HEK293 (cell line): ENCODE data around the gene FBRSL1.
A peak's percentile ranks its signal among the peaks of the same experiment; 100 is the strongest.

Experiments used
- CTCF ChIA-PET: fragments of 350-600 bp; formaldehyde crosslinking; extraction: SDS; loops from one replicate; lab custom pipeline; 2021; ENCODE audit warnings: antibody characterized with exemption; lab: Yijun Ruan, JAX
- POLR2A ChIA-PET: fragments of 300-600 bp; formaldehyde crosslinking; extraction: SDS; loops from one replicate; lab custom pipeline; 2020; ENCODE audit warnings: antibody characterized with exemption, inconsistent platforms; lab: Yijun Ruan, JAX
- H3K27ac ChIP-seq: fragments of 200-500 bp; sonication (Bioruptor generic); 2 replicates; pipeline ENCODE4 v1.5.1; 2014; ENCODE audit warnings: low read depth, low read length, control low read depth, inconsistent platforms; ENCODE audit errors: extremely low read depth
- H3K36me3 ChIP-seq, 2 experiments: fragments of 200-500 bp in 1 of 2; sonication (Bioruptor generic) in 1 of 2; 1 replicate in 1 of 2; 2 replicates in 1 of 2; pipeline ENCODE4 v1.5.1; 2014 to 2017; ENCODE audit warnings: inconsistent platforms in 2 of 2, low read length in 2 of 2; ENCODE audit not compliant: control insufficient read depth in 2 of 2, insufficient read depth in 1 of 2
- H3K4me1 ChIP-seq: fragments of 200-500 bp; sonication (Bioruptor generic); 2 replicates; pipeline ENCODE4 v1.5.1; 2014; ENCODE audit warnings: mild to moderate bottlenecking, low read length, inconsistent platforms; ENCODE audit not compliant: control insufficient read depth, insufficient read depth
- H3K4me3 ChIP-seq: 2 replicates; pipeline ENCODE4 v1.5.1; 2011; ENCODE audit warnings: low read depth, mild to moderate bottlenecking, control low read depth, low read length, moderate library complexity
- H3K9me3 ChIP-seq: fragments of 200-500 bp; sonication (Bioruptor generic); 2 replicates; pipeline ENCODE4 v1.5.1; 2014; ENCODE audit warnings: low read depth, low read length, inconsistent platforms; ENCODE audit not compliant: control insufficient read depth, insufficient read depth
- EGR2 ChIP-seq: fragments of 450-650 bp; formaldehyde crosslinking; IDR thresholded peaks from 2 replicates; pipeline ENCODE4 v1.5.1; 2016; ENCODE audit warnings: low read depth, missing biosample characterization, missing genetic modification characterization
- KLF1 ChIP-seq: fragments of 450-650 bp; formaldehyde crosslinking; IDR thresholded peaks from 2 replicates; pipeline ENCODE4 v1.5.1; 2016; ENCODE audit warnings: missing biosample characterization, missing genetic modification characterization
- KLF16 ChIP-seq: fragments of 450-650 bp; formaldehyde crosslinking; IDR thresholded peaks from 2 replicates; pipeline ENCODE4 v1.5.1; 2017; ENCODE audit warnings: missing biosample characterization, missing genetic modification characterization
- KLF8 ChIP-seq: fragments of 450-650 bp; formaldehyde crosslinking; IDR thresholded peaks from 2 replicates; pipeline ENCODE4 v1.5.1; 2016; ENCODE audit warnings: missing biosample characterization, missing genetic modification characterization
- OSR2 ChIP-seq: fragments of 450-650 bp; formaldehyde crosslinking; IDR thresholded peaks from 2 replicates; pipeline ENCODE4 v1.5.1; 2016; ENCODE audit warnings: missing biosample characterization, missing genetic modification characterization
- SETDB1 ChIP-seq: IDR thresholded peaks from one replicate; pipeline ENCODE4 v1.6.1; 2017; ENCODE audit warnings: mild to moderate bottlenecking, low read length, moderate library complexity, mixed read lengths; ENCODE audit not compliant: insufficient read length
- SP3 ChIP-seq: fragments of 450-650 bp; formaldehyde crosslinking; IDR thresholded peaks from 2 replicates; pipeline ENCODE4 v1.5.1; 2016; ENCODE audit warnings: missing biosample characterization, missing genetic modification characterization
- ZNF132 ChIP-seq: fragments of 450-650 bp; formaldehyde crosslinking; IDR thresholded peaks from 2 replicates; pipeline ENCODE4 v1.5.1; 2017; ENCODE audit warnings: missing biosample characterization, missing genetic modification characterization, borderline replicate concordance
- ZNF155 ChIP-seq: fragments of 450-650 bp; formaldehyde crosslinking; IDR thresholded peaks from 2 replicates; pipeline ENCODE4 v1.5.1; 2016; ENCODE audit warnings: missing biosample characterization, missing genetic modification characterization
- ZNF169 ChIP-seq: fragments of 450-650 bp; formaldehyde crosslinking; IDR thresholded peaks from 2 replicates; pipeline ENCODE4 v1.5.1; 2016; ENCODE audit warnings: missing biosample characterization, missing genetic modification characterization
- ZNF530 ChIP-seq: fragments of 450-650 bp; formaldehyde crosslinking; IDR thresholded peaks from 2 replicates; pipeline ENCODE4 v1.5.1; 2016; ENCODE audit warnings: low read depth, missing biosample characterization, missing genetic modification characterization
- ZNF571 ChIP-seq: fragments of 450-650 bp; formaldehyde crosslinking; IDR thresholded peaks from 2 replicates; pipeline ENCODE4 v1.5.0; 2017; ENCODE audit warnings: missing biosample characterization, missing genetic modification characterization
- ZNF624 ChIP-seq: fragments of 450-650 bp; formaldehyde crosslinking; IDR thresholded peaks from 2 replicates; pipeline ENCODE4 v1.5.1; 2017; ENCODE audit warnings: missing biosample characterization, missing genetic modification characterization
- ZNF626 ChIP-seq: fragments of 450-650 bp; sonication (Bioruptor Pico); formaldehyde crosslinking; IDR thresholded peaks from 2 replicates; pipeline ENCODE4 v1.5.1; 2018; ENCODE audit warnings: missing biosample characterization, missing genetic modification characterization, inconsistent platforms
- ZNF660 ChIP-seq: fragments of 450-650 bp; IDR thresholded peaks from 2 replicates; pipeline ENCODE4 v1.5.1; 2018; ENCODE audit warnings: missing biosample characterization, mild to moderate bottlenecking, missing genetic modification characterization
- TF ChIP-seq, protein P1 (sequence below): fragments of 450-650 bp; formaldehyde crosslinking; IDR thresholded peaks from 2 replicates; pipeline ENCODE4 v1.5.1; 2016; ENCODE audit warnings: missing biosample characterization, missing genetic modification characterization
- TF ChIP-seq, protein P2 (sequence below): fragments of 450-650 bp; formaldehyde crosslinking; IDR thresholded peaks from 2 replicates; pipeline ENCODE4 v1.5.1; 2017; ENCODE audit warnings: missing biosample characterization, missing genetic modification characterization
- TF ChIP-seq, protein P3 (sequence below): fragments of 450-650 bp; formaldehyde crosslinking; IDR thresholded peaks from 2 replicates; pipeline ENCODE4 v1.5.1; 2016; ENCODE audit warnings: missing biosample characterization, missing genetic modification characterization
- TF ChIP-seq, protein P4 (sequence below): fragments of 450-650 bp; formaldehyde crosslinking; IDR thresholded peaks from 2 replicates; pipeline ENCODE4 v1.5.1; 2016; ENCODE audit warnings: missing biosample characterization, missing genetic modification characterization
- TF ChIP-seq, protein P5 (sequence below): fragments of 450-650 bp; formaldehyde crosslinking; IDR thresholded peaks from 2 replicates; pipeline ENCODE4 v1.5.1; 2017; ENCODE audit warnings: missing biosample characterization, missing genetic modification characterization
- TF ChIP-seq, protein P6 (sequence below): IDR thresholded peaks from 2 replicates; pipeline ENCODE4 v1.6.1; 2011; ENCODE audit warnings: mild to moderate bottlenecking, low read depth, low read length, borderline replicate concordance

The FBRSL1 gene

DNA sequence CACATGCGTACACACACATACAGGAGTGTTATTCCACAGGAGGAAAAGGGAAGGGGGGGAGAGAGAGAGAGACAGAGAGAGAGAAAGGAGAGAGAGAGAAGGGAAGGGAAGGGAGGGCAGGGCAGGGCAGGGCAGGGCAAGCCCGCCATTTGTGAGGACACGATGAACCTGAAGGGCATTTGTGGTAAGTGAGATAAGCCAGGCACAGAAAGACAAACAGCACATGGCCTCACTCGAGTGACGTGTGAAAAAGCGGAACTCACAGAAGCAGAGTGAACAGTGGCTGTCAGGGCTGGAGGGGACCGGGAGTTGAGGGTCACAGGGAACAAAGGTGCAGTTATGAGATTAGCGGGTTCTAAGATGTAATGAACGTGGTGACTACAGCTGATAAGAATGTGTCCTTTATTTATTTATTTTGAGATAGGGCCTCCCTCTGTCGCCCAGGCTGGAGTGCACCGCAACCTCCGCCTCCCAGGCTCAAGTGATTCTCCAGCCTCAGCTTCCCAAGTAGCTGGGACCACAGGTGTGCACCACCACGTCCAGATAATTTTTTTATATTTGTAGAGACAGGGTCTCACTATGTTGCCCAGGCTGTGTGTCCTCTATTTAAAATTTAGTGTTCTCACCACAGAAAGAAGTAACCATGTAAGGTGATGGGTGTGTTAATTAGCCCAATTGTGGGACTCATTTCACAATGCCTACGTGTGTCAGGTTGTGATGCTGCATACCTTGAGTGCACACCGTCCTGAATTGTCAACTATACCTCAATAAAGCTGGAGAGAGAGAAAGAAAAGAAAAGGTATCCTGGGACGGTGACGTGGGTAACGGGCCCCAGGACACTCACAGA lies 18.7 kb upstream of the FBRSL1 start:
- POLR2A ChIA-PET = no interaction called here
- Histone ChIP-seq H3K27ac (no peak overlapping the region), H3K9me3 (no peaks in the 10 kb centered on the region), H3K36me3 (no peaks in the 10 kb centered on the region), H3K4me3 (no peak overlapping the region), H3K4me1 (no peaks in the 10 kb centered on the region)
- TF ChIP-seq ZNF660 (tag by site-specific recombination) (no peak), OSR2 (tag by site-specific recombination) (0 out of 2 replicates have a peak, but pooled peaks have one; percentile 42), KLF16 (tag by site-specific recombination) (no peak), ZNF626 (tag by site-specific recombination) (no peak), KLF8 (tag by site-specific recombination) (no peak), SP3 (tag by site-specific recombination) (no peak), ZNF571 (no peak), ZNF624 (no peak), EGR2 (tag by site-specific recombination) (no peak), ZNF132 (tag by site-specific recombination) (no peak), ZNF530 (tag by site-specific recombination) (no peak), ZNF155 (no peak), ZNF169 (tag by site-specific recombination) (no peak), KLF1 (tag by site-specific recombination) (peak; percentile 75), SETDB1 (peak; percentile 79)
- TF ChIP-seq, protein P1, sequence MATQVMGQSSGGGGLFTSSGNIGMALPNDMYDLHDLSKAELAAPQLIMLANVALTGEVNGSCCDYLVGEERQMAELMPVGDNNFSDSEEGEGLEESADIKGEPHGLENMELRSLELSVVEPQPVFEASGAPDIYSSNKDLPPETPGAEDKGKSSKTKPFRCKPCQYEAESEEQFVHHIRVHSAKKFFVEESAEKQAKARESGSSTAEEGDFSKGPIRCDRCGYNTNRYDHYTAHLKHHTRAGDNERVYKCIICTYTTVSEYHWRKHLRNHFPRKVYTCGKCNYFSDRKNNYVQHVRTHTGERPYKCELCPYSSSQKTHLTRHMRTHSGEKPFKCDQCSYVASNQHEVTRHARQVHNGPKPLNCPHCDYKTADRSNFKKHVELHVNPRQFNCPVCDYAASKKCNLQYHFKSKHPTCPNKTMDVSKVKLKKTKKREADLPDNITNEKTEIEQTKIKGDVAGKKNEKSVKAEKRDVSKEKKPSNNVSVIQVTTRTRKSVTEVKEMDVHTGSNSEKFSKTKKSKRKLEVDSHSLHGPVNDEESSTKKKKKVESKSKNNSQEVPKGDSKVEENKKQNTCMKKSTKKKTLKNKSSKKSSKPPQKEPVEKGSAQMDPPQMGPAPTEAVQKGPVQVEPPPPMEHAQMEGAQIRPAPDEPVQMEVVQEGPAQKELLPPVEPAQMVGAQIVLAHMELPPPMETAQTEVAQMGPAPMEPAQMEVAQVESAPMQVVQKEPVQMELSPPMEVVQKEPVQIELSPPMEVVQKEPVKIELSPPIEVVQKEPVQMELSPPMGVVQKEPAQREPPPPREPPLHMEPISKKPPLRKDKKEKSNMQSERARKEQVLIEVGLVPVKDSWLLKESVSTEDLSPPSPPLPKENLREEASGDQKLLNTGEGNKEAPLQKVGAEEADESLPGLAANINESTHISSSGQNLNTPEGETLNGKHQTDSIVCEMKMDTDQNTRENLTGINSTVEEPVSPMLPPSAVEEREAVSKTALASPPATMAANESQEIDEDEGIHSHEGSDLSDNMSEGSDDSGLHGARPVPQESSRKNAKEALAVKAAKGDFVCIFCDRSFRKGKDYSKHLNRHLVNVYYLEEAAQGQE = no peak
- TF ChIP-seq, protein P2, sequence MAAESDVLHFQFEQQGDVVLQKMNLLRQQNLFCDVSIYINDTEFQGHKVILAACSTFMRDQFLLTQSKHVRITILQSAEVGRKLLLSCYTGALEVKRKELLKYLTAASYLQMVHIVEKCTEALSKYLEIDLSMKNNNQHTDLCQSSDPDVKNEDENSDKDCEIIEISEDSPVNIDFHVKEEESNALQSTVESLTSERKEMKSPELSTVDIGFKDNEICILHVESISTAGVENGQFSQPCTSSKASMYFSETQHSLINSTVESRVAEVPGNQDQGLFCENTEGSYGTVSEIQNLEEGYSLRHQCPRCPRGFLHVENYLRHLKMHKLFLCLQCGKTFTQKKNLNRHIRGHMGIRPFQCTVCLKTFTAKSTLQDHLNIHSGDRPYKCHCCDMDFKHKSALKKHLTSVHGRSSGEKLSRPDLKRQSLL (tag by site-specific recombination) = no peak
- TF ChIP-seq, protein P3, sequence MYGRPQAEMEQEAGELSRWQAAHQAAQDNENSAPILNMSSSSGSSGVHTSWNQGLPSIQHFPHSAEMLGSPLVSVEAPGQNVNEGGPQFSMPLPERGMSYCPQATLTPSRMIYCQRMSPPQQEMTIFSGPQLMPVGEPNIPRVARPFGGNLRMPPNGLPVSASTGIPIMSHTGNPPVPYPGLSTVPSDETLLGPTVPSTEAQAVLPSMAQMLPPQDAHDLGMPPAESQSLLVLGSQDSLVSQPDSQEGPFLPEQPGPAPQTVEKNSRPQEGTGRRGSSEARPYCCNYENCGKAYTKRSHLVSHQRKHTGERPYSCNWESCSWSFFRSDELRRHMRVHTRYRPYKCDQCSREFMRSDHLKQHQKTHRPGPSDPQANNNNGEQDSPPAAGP (tag by site-specific recombination) = peak; percentile 82
- TF ChIP-seq, protein P4, sequence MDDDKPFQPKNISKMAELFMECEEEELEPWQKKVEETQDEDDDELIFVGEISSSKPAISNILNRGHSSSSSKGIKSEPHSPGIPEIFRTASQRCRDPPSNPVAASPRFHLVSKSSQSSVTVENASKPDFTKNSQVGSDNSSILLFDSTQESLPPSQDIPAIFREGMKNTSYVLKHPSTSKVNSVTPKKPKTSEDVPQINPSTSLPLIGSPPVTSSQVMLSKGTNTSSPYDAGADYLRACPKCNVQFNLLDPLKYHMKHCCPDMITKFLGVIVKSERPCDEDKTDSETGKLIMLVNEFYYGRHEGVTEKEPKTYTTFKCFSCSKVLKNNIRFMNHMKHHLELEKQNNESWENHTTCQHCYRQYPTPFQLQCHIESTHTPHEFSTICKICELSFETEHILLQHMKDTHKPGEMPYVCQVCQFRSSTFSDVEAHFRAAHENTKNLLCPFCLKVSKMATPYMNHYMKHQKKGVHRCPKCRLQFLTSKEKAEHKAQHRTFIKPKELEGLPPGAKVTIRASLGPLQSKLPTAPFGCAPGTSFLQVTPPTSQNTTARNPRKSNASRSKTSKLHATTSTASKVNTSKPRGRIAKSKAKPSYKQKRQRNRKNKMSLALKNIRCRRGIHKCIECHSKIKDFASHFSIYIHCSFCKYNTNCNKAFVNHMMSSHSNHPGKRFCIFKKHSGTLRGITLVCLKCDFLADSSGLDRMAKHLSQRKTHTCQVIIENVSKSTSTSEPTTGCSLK (tag by site-specific recombination) = no peak
- TF ChIP-seq, protein P5, sequence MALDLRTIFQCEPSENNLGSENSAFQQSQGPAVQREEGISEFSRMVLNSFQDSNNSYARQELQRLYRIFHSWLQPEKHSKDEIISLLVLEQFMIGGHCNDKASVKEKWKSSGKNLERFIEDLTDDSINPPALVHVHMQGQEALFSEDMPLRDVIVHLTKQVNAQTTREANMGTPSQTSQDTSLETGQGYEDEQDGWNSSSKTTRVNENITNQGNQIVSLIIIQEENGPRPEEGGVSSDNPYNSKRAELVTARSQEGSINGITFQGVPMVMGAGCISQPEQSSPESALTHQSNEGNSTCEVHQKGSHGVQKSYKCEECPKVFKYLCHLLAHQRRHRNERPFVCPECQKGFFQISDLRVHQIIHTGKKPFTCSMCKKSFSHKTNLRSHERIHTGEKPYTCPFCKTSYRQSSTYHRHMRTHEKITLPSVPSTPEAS (tag by site-specific recombination) = peak; percentile 77; the same call in 1 of the 2 replicates
- TF ChIP-seq, protein P6, sequence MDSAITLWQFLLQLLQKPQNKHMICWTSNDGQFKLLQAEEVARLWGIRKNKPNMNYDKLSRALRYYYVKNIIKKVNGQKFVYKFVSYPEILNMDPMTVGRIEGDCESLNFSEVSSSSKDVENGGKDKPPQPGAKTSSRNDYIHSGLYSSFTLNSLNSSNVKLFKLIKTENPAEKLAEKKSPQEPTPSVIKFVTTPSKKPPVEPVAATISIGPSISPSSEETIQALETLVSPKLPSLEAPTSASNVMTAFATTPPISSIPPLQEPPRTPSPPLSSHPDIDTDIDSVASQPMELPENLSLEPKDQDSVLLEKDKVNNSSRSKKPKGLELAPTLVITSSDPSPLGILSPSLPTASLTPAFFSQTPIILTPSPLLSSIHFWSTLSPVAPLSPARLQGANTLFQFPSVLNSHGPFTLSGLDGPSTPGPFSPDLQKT = no peak
- CTCF ChIA-PET = no interaction called here
